ENCODE data around the gene KRTAP4-5.
"Not testable (repeated sequence)": the region's sequence is repeated elsewhere in the genome, so short reads cannot be mapped to it uniquely, and the experiment has no call there.

Gene KRTAP4-5

GRCh38 chr17:41108728-41109386 lies 40.8 kb downstream of the KRTAP4-5 start:
- not testable (repeated sequence) for DNase-seq (ENCODE audit: low spot score)

DNA sequence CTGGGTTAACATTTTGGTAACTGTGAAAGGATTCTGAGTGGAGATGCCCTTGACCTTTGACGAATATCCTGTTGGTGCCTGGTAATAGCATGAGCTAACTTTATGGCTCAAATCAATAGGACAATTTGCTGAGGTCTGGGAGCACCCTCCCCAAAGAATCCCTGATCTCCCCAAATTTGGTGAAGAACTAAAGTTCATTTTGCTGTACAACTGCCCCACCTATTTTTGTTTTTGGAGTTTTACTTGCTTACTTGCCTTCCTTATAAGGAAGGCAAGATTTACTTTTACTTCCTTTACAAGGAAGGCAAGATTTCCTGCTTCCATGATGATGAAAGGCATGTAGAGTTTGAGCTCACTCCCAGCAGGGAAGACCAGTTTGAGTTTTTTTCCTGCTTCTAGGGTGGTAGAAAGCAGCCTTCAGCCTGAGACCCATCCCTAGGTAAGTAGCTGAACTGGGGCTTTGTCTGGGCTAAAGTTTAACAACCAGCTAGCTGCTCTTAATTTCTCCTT lies 41.6 kb downstream of the KRTAP4-5 start:
- DNase-seq (ENCODE audit: low spot score), result no peak

DNA sequence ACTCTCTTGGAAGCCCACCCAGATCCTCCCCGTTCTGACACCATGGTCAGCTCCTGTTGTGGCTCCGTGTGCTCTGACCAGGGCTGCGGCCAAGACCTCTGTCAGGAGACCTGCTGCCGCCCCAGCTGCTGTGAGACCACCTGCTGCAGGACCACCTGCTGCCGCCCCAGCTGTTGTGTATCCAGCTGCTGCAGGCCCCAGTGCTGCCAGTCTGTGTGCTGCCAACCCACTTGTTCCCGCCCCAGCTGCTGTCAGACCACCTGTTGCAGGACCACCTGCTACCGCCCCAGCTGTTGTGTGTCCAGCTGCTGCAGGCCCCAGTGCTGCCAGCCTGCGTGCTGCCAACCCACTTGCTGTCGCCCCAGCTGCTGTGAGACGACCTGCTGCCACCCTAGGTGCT lies 44.3 kb downstream of the KRTAP4-5 start, which contains the start of gene KRTAP4-9:
TSS of gene KRTAP4-9 (plus strand) at position 43 of the 400 bp plus-strand sequence. CDS start at position 43, 0 bp downstream.
- not testable (repeated sequence) for DNase-seq (ENCODE audit: low spot score)

DNA sequence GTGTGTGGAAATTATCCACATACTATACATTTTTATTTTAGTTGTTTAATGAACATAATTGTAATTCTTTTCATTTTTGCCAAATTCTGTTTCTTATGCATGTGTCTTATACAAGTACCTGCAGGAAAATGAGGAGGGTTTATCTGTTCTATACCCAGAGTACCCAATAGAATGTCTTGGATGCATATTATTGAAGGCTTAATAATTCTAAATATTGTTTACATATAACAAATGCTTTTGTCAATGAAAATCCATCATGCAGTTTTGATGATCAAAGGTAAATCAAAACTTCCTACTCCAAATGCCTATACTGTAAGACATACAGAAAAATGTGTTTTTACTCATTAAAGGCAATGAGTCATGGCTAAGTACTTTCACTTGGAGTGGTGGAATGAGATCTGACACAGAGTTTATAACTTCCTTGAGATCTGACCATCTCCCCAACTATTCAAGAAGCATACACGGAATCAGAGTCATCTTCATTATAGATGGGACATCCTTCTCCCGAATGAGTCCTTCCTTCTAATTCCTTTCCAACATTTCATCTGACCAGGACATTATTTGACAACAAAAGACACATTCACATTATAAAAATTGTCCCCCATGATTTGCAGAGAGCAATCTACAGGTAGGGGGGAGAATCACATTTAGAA lies 45.1 kb downstream of the KRTAP4-5 start:
- DNase-seq (ENCODE audit: low spot score), result not testable (repeated sequence)

- no peak for DNase-seq (ENCODE audit: low spot score)
These were observed 45.7 kb downstream of the KRTAP4-5 start for GRCh38 chr17:41103896-41104295.

- no peak for DNase-seq (ENCODE audit: low spot score)
These were observed 47.9 kb downstream of the KRTAP4-5 start, which contains the start of gene KRTAP4-16 for GRCh38 chr17:41101586-41102259. Gene KRTAP4-16 (minus strand): TSS chr17:41102209. CDS start chr17:41102209, 0 bp downstream.

DNA sequence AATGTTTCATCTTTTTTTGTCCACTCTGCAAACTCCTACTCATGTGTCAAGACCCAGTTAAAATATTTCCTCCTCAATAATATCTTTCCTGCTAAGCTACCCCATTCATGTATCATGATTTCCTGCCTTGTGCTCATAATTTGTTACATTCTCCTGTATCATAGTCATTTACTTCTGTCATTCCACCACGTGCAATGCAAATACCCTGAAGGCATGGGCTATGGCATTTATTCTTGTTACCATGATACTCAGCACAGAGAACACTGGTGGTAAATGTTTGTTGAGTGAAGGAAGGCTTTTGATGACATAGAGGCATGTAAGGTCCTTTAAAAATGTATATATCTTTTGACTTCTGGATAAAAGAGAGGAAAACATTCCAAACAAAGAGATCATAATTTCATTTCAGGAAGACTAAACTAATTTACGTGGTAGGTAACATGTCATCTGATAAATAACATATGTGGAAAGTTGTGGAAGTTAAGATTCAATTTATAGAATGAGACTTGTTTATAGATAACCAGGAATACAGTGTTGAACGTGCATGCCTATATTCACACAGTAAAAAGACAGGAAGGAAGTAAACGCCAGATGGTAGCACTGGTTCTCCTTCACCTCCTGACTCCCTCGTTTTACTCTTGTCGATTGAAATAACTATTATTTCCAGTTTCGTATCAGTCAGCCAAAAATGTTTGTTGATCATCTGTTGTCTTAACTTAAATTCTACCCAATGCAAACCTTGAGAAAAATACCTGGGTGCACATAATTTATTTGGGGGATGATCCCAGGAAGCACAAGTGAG lies 49.7 kb downstream of the KRTAP4-5 start:
- DNase-seq (ENCODE audit: low spot score), result not testable (repeated sequence)
